GM12874 (cell line): ENCODE results near the gene MKI67.

Experiments
- TF ChIP-seq, protein P1 (sequence below): IDR thresholded peaks from 2 replicates; pipeline ENCODE4 v1.5.1; 2011; ENCODE audit warnings: low read depth, mild to moderate bottlenecking, control low read depth, low read length, moderate library complexity; ENCODE audit not compliant: insufficient read depth

The MKI67 gene

DNA sequence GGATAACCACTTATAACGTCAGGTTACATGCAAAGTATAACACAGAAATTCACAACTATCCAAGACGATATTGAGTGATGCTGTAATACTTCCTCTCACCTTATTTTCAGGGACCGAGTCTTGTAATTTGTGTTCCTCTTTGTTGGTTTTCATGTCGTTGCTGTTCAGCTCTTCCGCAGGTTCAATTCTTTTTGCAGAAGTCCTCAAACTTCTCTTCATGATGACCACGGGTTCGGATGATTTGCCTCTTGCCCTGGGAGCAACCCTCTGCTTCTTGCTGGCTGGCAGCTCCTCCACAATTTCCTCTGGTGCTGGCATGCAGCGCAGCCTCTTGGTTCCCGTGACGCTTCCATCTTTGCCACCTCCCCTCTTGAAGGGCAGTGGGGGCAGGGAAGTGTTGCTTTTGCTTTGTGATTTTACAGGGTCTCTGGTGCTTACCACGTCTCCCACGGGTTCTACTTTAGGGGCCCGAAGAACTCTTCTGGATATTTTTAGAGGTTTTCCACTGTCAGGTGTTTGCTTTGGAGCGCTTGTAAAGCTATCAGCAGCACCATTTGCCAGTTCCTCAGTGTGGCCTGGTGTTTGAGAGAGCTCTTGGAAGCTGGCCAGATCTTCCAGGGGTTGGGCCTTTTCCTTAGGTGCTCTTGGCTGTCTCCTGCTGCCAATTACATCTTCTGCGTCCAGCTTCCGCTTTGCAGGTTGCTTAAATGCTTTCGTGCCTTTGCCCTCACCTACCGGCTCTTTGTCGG is 23.6 kb downstream of the MKI67 start:
- TF ChIP-seq, protein P1, sequence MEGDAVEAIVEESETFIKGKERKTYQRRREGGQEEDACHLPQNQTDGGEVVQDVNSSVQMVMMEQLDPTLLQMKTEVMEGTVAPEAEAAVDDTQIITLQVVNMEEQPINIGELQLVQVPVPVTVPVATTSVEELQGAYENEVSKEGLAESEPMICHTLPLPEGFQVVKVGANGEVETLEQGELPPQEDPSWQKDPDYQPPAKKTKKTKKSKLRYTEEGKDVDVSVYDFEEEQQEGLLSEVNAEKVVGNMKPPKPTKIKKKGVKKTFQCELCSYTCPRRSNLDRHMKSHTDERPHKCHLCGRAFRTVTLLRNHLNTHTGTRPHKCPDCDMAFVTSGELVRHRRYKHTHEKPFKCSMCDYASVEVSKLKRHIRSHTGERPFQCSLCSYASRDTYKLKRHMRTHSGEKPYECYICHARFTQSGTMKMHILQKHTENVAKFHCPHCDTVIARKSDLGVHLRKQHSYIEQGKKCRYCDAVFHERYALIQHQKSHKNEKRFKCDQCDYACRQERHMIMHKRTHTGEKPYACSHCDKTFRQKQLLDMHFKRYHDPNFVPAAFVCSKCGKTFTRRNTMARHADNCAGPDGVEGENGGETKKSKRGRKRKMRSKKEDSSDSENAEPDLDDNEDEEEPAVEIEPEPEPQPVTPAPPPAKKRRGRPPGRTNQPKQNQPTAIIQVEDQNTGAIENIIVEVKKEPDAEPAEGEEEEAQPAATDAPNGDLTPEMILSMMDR: no peak

DNA sequence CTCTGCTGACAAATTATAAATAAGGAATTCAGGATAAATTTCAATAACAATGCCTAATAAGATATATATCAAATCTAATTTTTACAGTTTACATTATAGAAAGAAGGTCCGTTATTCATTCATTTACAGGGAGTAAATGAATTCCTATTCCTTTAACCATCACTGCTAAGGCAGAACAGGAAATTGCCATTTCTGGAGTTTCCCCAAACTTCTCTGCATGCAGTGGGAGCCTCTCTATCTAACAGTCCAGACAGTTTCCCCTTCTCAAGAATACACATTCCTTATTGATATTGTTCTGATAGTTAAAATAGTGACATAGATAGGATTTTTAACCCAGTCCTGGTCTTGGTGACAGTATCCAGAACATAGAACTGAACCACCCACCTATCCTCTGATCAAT is 24.3 kb downstream of the MKI67 start:
- TF ChIP-seq, protein P1: no peak

DNA sequence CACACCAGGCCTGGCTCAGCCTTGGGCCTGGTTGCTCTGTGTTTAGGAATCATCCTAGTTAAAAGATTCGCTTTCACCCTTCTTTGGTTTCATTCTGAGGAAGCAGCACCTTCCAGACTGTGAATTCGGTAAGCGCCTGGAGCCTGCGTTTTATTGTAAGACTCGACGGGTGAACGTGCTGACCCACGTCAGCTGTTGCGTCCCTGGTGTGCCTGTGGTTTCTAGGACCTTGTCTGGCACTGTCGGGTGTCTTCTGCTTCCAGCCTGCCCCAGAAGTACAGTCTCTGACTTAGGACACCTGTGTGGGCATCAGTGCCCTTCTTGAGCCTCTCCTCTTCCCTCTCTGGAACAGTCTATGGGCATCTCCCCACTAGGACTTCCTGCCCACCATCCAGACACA is 26.3 kb downstream of the MKI67 start:
- TF ChIP-seq, protein P1: no peak

- TF ChIP-seq, protein P1: no peak
Observed at GRCh38 chr10:128098631-128099030, 27.6 kb downstream of the MKI67 start.

- TF ChIP-seq, protein P1: no peak
Observed at GRCh38 chr10:128097783-128098182, 28.4 kb downstream of the MKI67 start.

GRCh38 chr10:128096486-128097199 is 29.6 kb downstream of the MKI67 start:
- TF ChIP-seq, protein P1: no peak

DNA sequence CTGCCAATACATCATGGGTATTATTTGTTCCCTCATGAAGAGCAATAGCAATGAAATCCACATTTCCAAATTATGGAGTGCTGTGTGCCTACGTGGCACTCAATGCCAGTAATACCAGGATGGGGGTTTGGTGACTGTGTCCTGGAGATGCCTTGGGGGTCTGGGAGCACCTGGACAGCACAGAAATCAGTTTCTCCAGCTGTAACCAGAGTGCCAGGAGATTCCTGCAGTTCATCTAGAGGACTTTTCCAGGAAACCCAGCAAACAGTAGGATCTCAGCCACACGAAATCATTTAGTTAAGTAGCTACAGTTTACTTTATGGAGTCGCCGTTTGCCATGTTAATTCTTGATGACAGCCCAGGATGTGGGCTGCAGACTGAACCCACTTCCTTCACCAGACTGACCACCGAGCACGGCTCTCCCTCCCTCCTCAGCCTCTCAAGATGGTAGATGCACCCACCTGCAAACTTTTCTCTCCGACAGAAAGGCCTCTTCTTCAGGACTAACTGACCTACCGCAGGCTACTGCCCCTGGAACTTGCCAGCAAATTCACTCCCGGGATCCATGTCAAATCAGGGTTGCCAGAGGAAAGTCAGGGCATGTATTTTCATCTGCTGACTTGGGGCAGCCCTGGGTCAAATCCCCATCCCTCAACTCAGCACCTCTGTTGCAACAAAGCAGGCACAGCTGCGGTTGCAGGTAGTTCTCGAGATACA is 30.3 kb downstream of the MKI67 start:
- TF ChIP-seq, protein P1: no peak
